Measurements from ENCODE around the gene TMEM218. TPM values are rescaled to one million over a fixed set of nuclear protein-coding genes. Genes with fewer than 3 reads are reported as not detected.
A peak's percentile ranks its signal among the peaks of the same experiment; 100 is the strongest.
"Not testable (repeated sequence)": the region's sequence is repeated elsewhere in the genome, so short reads cannot be mapped to it uniquely, and the experiment has no call there.

The TMEM218 gene
- total RNA-seq, 1 donor: 27.2 TPM

GRCh38 chr11:125092669-125093068 lies 18.8 kb downstream of the TMEM218 start:
- no peak for DNase-seq (ENCODE audit: low read depth)
- H3K4me3 ChIP-seq (ENCODE audit: low read depth, low read length): no peak overlapping the region
- no peak for TF ChIP-seq CTCF (IDR thresholded peaks at IDR 0.05; ENCODE audit: insufficient read depth, low read depth, low read length)

GRCh38 chr11:125091877-125092664 lies 19.4 kb downstream of the TMEM218 start:
- TF ChIP-seq CTCF (IDR thresholded peaks at IDR 0.05; ENCODE audit: insufficient read depth, low read depth, low read length): no peak
- no peak for DNase-seq (ENCODE audit: low read depth)
- H3K4me3 ChIP-seq (ENCODE audit: low read depth, low read length): no peak overlapping the region

- peak; percentile 80 for TF ChIP-seq CTCF (IDR thresholded peaks at IDR 0.05; ENCODE audit: insufficient read depth, low read depth, low read length)
- H3K4me3 ChIP-seq (ENCODE audit: low read depth, low read length): no peak overlapping the region
- peak; percentile 78 for DNase-seq (ENCODE audit: low read depth)
These were observed 20.1 kb downstream of the TMEM218 start for GRCh38 chr11:125091247-125091876.

- no peak overlapping the region for H3K4me3 ChIP-seq (ENCODE audit: low read depth, low read length)
- TF ChIP-seq CTCF (IDR thresholded peaks at IDR 0.05; ENCODE audit: insufficient read depth, low read depth, low read length): no peak
- no peak for DNase-seq (ENCODE audit: low read depth)
These were observed 20.6 kb downstream of the TMEM218 start for GRCh38 chr11:125090816-125091215.

- not testable (repeated sequence) for DNase-seq (ENCODE audit: low read depth); H3K4me3 ChIP-seq (ENCODE audit: low read depth, low read length)
These were observed 21.3 kb downstream of the TMEM218 start for GRCh38 chr11:125090151-125090550.

- not testable (repeated sequence) for H3K4me3 ChIP-seq (ENCODE audit: low read depth, low read length); DNase-seq (ENCODE audit: low read depth)
These were observed 21.9 kb downstream of the TMEM218 start for GRCh38 chr11:125089481-125089880.

- no peak for TF ChIP-seq CTCF (IDR thresholded peaks at IDR 0.05; ENCODE audit: insufficient read depth, low read depth, low read length)
- no peak for DNase-seq (ENCODE audit: low read depth)
- H3K4me3 ChIP-seq (ENCODE audit: low read depth, low read length): no peak overlapping the region
These were observed 22.6 kb downstream of the TMEM218 start for GRCh38 chr11:125088576-125089455.

Measured in fibroblast of villous mesenchyme (primary cell).